Measurements from ENCODE around the gene SFMBT1. TPM values are rescaled to one million over a fixed set of nuclear protein-coding genes. Genes with fewer than 3 reads are reported as not detected.

Gene SFMBT1
- total RNA-seq, 1 donor = 11.6 TPM

DNA sequence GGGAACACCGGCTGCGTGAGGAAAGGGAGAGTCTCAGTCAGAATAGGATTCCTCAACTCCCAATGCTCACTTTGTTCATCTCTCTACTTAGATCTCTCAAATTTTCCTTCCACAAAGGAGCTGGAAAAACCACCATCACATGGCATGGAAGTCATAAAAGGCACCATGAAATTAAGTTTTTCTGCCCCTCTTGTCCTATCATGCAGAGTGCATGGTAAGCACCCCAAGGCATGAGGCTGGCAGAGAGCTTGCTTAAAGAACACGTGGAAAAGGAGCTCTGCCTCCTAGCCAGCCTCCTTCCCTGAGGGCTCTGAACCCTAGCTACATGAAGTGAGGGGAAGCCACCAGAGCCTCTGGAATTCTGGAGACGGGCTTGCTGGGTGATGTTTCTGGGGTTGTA lies 166.3 kb downstream of the SFMBT1 start:
- no peak overlapping the region for H3K4me3 ChIP-seq (ENCODE audit: insufficient read depth, low read length)
- no peaks in the 10 kb centered on the region for H3K9me3 ChIP-seq (ENCODE audit: low read depth, low read length)
- H3K27me3 ChIP-seq (ENCODE audit: insufficient read depth, low read length) = no peaks in the 10 kb centered on the region

DNA sequence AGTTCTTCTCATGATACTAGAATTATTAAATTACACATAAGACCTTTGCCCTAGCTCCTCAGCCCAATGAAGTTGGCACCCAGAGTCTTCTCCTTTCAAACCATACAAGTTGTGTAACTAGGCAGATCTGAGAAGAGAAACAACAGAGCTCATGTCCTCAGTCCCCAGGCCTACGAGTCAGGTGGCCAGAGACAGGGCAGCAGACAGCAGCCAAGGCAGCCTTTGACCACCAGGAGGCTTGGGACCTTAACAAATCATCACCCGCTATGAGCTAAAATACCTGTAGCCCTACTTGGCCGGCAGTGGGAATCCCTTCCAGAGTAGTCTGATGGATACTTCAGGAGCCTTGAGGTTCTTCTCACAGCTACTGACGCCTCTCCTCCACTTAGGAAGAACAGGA lies 166.8 kb downstream of the SFMBT1 start:
- H3K79me2 ChIP-seq (ENCODE audit: insufficient read depth, low read length) = peaks cover 11% of the 10 kb centered on the region
- DNase-seq (ENCODE audit: insufficient read length, low spot score, missing footprints) = peak; percentile 50
- TF ChIP-seq, protein P1, sequence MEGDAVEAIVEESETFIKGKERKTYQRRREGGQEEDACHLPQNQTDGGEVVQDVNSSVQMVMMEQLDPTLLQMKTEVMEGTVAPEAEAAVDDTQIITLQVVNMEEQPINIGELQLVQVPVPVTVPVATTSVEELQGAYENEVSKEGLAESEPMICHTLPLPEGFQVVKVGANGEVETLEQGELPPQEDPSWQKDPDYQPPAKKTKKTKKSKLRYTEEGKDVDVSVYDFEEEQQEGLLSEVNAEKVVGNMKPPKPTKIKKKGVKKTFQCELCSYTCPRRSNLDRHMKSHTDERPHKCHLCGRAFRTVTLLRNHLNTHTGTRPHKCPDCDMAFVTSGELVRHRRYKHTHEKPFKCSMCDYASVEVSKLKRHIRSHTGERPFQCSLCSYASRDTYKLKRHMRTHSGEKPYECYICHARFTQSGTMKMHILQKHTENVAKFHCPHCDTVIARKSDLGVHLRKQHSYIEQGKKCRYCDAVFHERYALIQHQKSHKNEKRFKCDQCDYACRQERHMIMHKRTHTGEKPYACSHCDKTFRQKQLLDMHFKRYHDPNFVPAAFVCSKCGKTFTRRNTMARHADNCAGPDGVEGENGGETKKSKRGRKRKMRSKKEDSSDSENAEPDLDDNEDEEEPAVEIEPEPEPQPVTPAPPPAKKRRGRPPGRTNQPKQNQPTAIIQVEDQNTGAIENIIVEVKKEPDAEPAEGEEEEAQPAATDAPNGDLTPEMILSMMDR (IDR thresholded peaks at IDR 0.05; ENCODE audit: extremely low read depth, low read depth, low read length) = peak; percentile 21
- no peaks in the 10 kb centered on the region for H3K27me3 ChIP-seq (ENCODE audit: insufficient read depth, low read length)
- no peaks in the 10 kb centered on the region for H3K36me3 ChIP-seq (ENCODE audit: insufficient read depth, low read length)
- H2AFZ ChIP-seq (ENCODE audit: low read length) = no peak overlapping the region
- peaks cover 22% of the 10 kb centered on the region for H4K20me1 ChIP-seq (ENCODE audit: insufficient read depth, low read length)
- H3K4me3 ChIP-seq (ENCODE audit: insufficient read depth, low read length) = no peak overlapping the region
- no peak overlapping the region for H3K27ac ChIP-seq (ENCODE audit: low read depth, low read length)
- no peaks in the 10 kb centered on the region for H3K9me3 ChIP-seq (ENCODE audit: low read depth, low read length)
- peaks cover 5% of the 10 kb centered on the region for H3K4me1 ChIP-seq (ENCODE audit: insufficient read depth, low read length)
- H3K4me2 ChIP-seq (ENCODE audit: insufficient read depth, low read length) = no peak overlapping the region

More for the DNA sequence above, 166.3 kb downstream of the SFMBT1 start:
- Histone ChIP-seq H3K79me2 (ENCODE audit: insufficient read depth, low read length) (peaks cover 11% of the 10 kb centered on the region), H3K36me3 (ENCODE audit: insufficient read depth, low read length) (no peaks in the 10 kb centered on the region), H3K4me2 (ENCODE audit: insufficient read depth, low read length) (no peak overlapping the region), H3K27ac (ENCODE audit: low read depth, low read length) (no peak overlapping the region), H2AFZ (ENCODE audit: low read length) (no peak overlapping the region), H3K4me1 (ENCODE audit: insufficient read depth, low read length) (no peaks in the 10 kb centered on the region), H4K20me1 (ENCODE audit: insufficient read depth, low read length) (peaks cover 19% of the 10 kb centered on the region)
- TF ChIP-seq, protein P1 (IDR thresholded peaks at IDR 0.05; ENCODE audit: extremely low read depth, low read depth, low read length) = no peak
- DNase-seq (ENCODE audit: insufficient read length, low spot score, missing footprints) = no peak

DNA sequence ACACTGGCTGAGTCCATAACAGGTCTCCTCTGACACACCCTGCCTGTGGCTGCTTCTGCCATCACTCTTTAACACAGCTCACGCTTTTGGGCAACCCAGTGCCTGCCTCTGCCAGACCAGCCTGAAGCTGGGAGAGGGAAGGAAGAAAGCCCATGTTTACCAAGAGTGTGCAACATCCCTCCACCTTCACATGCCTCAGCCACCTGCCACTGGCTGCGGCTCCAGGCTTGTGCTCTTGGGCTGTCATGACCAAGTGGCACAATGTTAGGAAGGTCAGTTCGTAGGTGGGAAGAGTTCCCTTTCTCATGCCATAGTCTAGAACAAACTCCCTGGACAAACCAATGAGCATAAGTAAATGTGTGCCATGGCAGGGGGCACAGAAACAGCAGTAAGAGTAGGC lies 168.8 kb downstream of the SFMBT1 start:
- Histone ChIP-seq H3K4me2 (ENCODE audit: insufficient read depth, low read length) (no peak overlapping the region), H3K27me3 (ENCODE audit: insufficient read depth, low read length) (no peaks in the 10 kb centered on the region), H3K36me3 (ENCODE audit: insufficient read depth, low read length) (no peaks in the 10 kb centered on the region), H2AFZ (ENCODE audit: low read length) (no peak overlapping the region), H3K79me2 (ENCODE audit: insufficient read depth, low read length) (peaks cover 19% of the 10 kb centered on the region), H3K4me1 (ENCODE audit: insufficient read depth, low read length) (peaks cover 12% of the 10 kb centered on the region), H3K27ac (ENCODE audit: low read depth, low read length) (no peak overlapping the region), H3K9me3 (ENCODE audit: low read depth, low read length) (no peaks in the 10 kb centered on the region), H4K20me1 (ENCODE audit: insufficient read depth, low read length) (peaks cover 27% of the 10 kb centered on the region), H3K4me3 (ENCODE audit: insufficient read depth, low read length) (no peak overlapping the region)
- no peak for DNase-seq (ENCODE audit: insufficient read length, low spot score, missing footprints)
- TF ChIP-seq, protein P1 (IDR thresholded peaks at IDR 0.05; ENCODE audit: extremely low read depth, low read depth, low read length) = no peak

DNA sequence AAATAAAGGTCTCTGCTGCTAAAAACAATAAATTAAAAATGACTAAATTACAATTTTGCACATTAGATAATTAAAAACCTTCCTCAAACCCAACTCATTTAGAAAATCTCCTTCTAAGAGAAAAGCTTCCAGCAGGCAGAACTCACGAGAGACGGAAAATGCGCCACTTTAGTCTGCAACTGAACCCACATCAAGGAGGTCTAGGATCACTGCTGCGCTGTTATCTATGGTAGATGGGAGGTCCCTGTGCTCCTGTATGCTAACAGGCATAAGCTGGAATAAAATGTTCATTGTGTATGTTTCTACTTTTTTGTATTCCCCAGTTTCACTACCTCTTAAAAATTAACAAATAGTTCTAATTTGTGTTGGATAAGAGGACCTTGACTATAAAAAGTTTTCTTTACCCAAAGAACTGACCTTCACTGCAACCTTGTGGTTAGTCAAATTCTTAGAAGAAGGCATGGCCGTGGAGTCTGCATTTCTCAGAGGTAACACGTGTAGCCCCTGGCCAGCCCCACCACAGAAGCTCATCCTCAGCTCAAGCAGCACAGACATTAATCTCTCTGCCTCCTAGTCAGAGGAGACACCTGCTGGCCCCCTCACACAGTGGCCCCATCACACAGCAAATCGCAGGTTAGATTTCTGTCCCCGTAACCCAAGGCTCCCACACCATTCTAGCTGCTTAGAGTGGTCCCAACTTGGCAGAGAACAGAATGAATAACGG lies 170.8 kb downstream of the SFMBT1 start:
- H3K4me1 ChIP-seq (ENCODE audit: insufficient read depth, low read length) = peaks cover 12% of the 10 kb centered on the region
- H3K36me3 ChIP-seq (ENCODE audit: insufficient read depth, low read length) = no peaks in the 10 kb centered on the region
- H3K27ac ChIP-seq (ENCODE audit: low read depth, low read length) = no peak overlapping the region
- H3K9me3 ChIP-seq (ENCODE audit: low read depth, low read length) = no peaks in the 10 kb centered on the region
- no peak overlapping the region for H3K4me2 ChIP-seq (ENCODE audit: insufficient read depth, low read length)
- H3K27me3 ChIP-seq (ENCODE audit: insufficient read depth, low read length) = no peaks in the 10 kb centered on the region
- H3K4me3 ChIP-seq (ENCODE audit: insufficient read depth, low read length) = no peak overlapping the region
- peaks cover 22% of the 10 kb centered on the region for H3K79me2 ChIP-seq (ENCODE audit: insufficient read depth, low read length)
- no peak for DNase-seq (ENCODE audit: insufficient read length, low spot score, missing footprints)
- TF ChIP-seq, protein P1 (IDR thresholded peaks at IDR 0.05; ENCODE audit: extremely low read depth, low read depth, low read length) = no peak
- no peak overlapping the region for H2AFZ ChIP-seq (ENCODE audit: low read length)
- H4K20me1 ChIP-seq (ENCODE audit: insufficient read depth, low read length) = peaks cover 38% of the 10 kb centered on the region

All from osteoblast (primary cell).